Loucy (cell line): Measurements from ENCODE around the gene FN3KRP.

ENCODE experiments used
- H2AFZ ChIP-seq: fragments of 200-600 bp; sonication (generic); 2 replicates; pipeline ENCODE4 v1.6.0; 2016; ENCODE audit warnings: antibody characterized with exemption, mild to moderate bottlenecking, low read length, moderate library complexity
- H3F3A ChIP-seq: fragments of 200-600 bp; 2 replicates; pipeline ENCODE4 v1.6.0; 2016; ENCODE audit warnings: antibody characterized with exemption, low read depth, mild to moderate bottlenecking
- H3K27me3 ChIP-seq: fragments of 200-600 bp; sonication (generic); 2 replicates; pipeline ENCODE4 v1.6.1; 2014; ENCODE audit warnings: low read length, mild to moderate bottlenecking; ENCODE audit not compliant: insufficient read depth, poor library complexity, severe bottlenecking
- H3K36me3 ChIP-seq: fragments of 200-600 bp; sonication (generic); 2 replicates; pipeline ENCODE4 v1.6.1; 2016; ENCODE audit warnings: low read length; ENCODE audit not compliant: insufficient read depth
- H3K4me1 ChIP-seq: fragments of 200-600 bp; sonication (generic); 2 replicates; pipeline ENCODE4 v1.5.1; 2014; ENCODE audit warnings: low read length, mild to moderate bottlenecking; ENCODE audit not compliant: insufficient read depth, poor library complexity, severe bottlenecking
- H3K4me2 ChIP-seq: fragments of 200-600 bp; sonication (generic); 2 replicates; pipeline ENCODE4 v1.6.0; 2014; ENCODE audit warnings: antibody characterized with exemption, low read length, low read depth, mild to moderate bottlenecking; ENCODE audit not compliant: poor library complexity, severe bottlenecking
- H3K4me3 ChIP-seq: fragments of 200-600 bp; sonication (generic); 2 replicates; pipeline ENCODE4 v1.5.1; 2014; ENCODE audit warnings: low read length, mild to moderate bottlenecking, mixed read lengths; ENCODE audit not compliant: poor library complexity, severe bottlenecking
- H3K79me2 ChIP-seq: fragments of 200-600 bp; sonication (generic); 2 replicates; pipeline ENCODE4 v1.6.1; 2014; ENCODE audit warnings: low read length; ENCODE audit not compliant: insufficient read depth
- H3K9ac ChIP-seq: fragments of 200-600 bp; sonication (generic); 2 replicates; pipeline ENCODE4 v1.6.0; 2014; ENCODE audit warnings: mild to moderate bottlenecking, low read depth, low read length, moderate library complexity; ENCODE audit not compliant: poor library complexity, severe bottlenecking
- H3K9me2 ChIP-seq: fragments of 200-600 bp; sonication (generic); replicated peaks from 2 replicates; pipeline ENCODE4 v1.6.1; 2016; ENCODE audit warnings: low read depth, low read length, mixed read lengths
- H3K9me3 ChIP-seq: fragments of 200-600 bp; sonication (generic); 2 replicates; pipeline ENCODE4 v1.6.1; 2014; ENCODE audit warnings: mild to moderate bottlenecking, antibody characterized with exemption, low read length, low read depth; ENCODE audit not compliant: insufficient read depth
- H4K20me1 ChIP-seq: fragments of 200-600 bp; sonication (generic); 2 replicates; pipeline ENCODE4 v1.6.0; 2014; ENCODE audit warnings: antibody characterized with exemption, low read length, mild to moderate bottlenecking; ENCODE audit not compliant: insufficient read depth, poor library complexity, severe bottlenecking
- EZH2phosphoT487 ChIP-seq: fragments of 200-600 bp; IDR thresholded peaks from 2 replicates; pipeline ENCODE4 v1.6.1; 2018; ENCODE audit warnings: antibody characterized with exemption, mild to moderate bottlenecking, moderate library complexity, borderline replicate concordance
- TF ChIP-seq, protein P1 (sequence below): fragments of 200-600 bp; sonication (generic); conservative IDR thresholded peaks from 2 replicates; pipeline ENCODE4 v1.5.1; 2014; ENCODE audit warnings: mild to moderate bottlenecking, antibody characterized with exemption, low read length

FN3KRP gene

DNA sequence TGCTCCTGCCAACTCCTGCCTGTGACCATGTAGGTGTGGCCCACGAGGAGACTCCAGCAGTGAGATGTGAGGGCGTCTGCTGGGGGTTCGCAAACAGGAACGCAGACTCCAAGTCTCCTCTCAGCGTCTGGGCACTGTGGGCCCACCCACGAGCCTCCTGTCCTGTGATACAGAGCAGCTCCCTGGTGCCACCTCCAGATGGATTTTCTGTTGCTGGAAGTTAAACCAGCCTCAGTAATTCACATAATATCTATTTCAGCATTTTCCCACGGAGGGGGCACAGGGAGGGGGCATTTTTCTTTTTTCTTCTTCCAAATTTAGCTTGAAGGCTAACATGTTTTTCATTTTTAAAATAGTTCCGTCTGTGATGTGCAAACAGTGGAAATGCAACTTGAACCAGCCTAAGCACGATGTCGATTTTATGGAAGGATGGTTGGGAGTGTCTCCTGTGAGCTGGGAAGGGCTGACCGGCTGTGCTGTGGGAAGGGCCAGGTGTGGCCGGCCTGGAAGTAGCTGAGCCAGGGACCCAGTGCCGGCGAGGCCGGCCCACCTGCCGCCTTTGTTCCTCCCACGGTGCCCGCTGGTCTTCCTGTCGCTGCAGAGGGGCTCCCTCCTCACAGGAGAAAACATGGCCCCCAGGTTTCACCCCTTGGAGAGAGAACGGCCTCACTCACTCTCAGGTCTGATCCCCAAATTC is 14.1 kb upstream of the FN3KRP start:
- no peak overlapping the region for H3K9ac ChIP-seq
- no peaks in the 10 kb centered on the region for H3K9me2 ChIP-seq
- no peaks in the 10 kb centered on the region for H4K20me1 ChIP-seq
- H3K9me3 ChIP-seq, result no peaks in the 10 kb centered on the region
- no peaks in the 10 kb centered on the region for H3K36me3 ChIP-seq
- no peaks in the 10 kb centered on the region for H3K79me2 ChIP-seq
- no peak for TF ChIP-seq EZH2phosphoT487
- TF ChIP-seq, protein P1, sequence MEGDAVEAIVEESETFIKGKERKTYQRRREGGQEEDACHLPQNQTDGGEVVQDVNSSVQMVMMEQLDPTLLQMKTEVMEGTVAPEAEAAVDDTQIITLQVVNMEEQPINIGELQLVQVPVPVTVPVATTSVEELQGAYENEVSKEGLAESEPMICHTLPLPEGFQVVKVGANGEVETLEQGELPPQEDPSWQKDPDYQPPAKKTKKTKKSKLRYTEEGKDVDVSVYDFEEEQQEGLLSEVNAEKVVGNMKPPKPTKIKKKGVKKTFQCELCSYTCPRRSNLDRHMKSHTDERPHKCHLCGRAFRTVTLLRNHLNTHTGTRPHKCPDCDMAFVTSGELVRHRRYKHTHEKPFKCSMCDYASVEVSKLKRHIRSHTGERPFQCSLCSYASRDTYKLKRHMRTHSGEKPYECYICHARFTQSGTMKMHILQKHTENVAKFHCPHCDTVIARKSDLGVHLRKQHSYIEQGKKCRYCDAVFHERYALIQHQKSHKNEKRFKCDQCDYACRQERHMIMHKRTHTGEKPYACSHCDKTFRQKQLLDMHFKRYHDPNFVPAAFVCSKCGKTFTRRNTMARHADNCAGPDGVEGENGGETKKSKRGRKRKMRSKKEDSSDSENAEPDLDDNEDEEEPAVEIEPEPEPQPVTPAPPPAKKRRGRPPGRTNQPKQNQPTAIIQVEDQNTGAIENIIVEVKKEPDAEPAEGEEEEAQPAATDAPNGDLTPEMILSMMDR, result no peak
- no peak overlapping the region for H3K4me3 ChIP-seq
- no peaks in the 10 kb centered on the region for H3K4me1 ChIP-seq
- H3K27me3 ChIP-seq, result no peaks in the 10 kb centered on the region
- H2AFZ ChIP-seq, result no peak overlapping the region
- no peak overlapping the region for H3K4me2 ChIP-seq
- no peaks in the 10 kb centered on the region for H3F3A ChIP-seq

DNA sequence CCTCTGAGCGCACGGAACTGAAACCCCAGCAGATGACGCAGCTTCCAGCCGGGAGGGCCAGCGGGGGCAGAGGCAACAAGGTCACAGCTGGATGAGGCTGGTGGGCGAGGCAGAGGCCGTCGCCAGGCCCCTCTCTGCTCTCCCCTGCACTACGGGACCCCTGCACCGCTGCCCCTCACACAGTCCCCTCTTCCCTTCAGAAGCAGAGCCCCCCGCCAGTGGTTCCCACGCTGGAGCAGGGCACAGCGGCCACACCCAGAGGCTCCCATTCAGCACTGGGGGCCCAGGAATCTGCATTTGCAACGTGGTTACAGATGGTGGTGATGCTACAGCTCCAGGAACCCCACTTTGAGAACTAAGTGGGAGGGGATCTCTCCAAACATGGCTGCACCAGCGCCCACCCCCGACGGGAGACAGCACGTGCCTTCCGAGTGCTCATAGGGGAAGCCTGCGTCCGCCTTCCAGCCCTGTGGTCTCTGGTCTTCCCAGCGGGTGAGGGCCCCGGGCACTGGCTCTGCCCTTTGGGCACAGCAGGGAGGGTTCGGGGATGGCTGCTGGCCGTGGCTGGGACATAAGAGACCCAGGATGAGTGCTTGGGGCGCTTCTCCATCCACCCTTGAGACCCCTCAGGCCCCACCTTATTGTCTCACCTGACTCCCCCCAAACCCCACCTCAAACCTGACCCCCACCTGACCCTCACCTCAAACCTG is 13.3 kb upstream of the FN3KRP start:
- H3F3A ChIP-seq, result no peaks in the 10 kb centered on the region
- H2AFZ ChIP-seq, result no peak overlapping the region
- TF ChIP-seq, protein P1, result no peak
- TF ChIP-seq EZH2phosphoT487, result no peak
- no peak overlapping the region for H3K4me2 ChIP-seq
- H3K9me2 ChIP-seq, result no peaks in the 10 kb centered on the region
- no peaks in the 10 kb centered on the region for H3K9me3 ChIP-seq
- H3K27me3 ChIP-seq, result no peaks in the 10 kb centered on the region
- H3K79me2 ChIP-seq, result no peaks in the 10 kb centered on the region
- no peaks in the 10 kb centered on the region for H3K36me3 ChIP-seq
- no peaks in the 10 kb centered on the region for H3K4me1 ChIP-seq
- no peaks in the 10 kb centered on the region for H4K20me1 ChIP-seq
- H3K4me3 ChIP-seq, result no peak overlapping the region
- no peak overlapping the region for H3K9ac ChIP-seq

DNA sequence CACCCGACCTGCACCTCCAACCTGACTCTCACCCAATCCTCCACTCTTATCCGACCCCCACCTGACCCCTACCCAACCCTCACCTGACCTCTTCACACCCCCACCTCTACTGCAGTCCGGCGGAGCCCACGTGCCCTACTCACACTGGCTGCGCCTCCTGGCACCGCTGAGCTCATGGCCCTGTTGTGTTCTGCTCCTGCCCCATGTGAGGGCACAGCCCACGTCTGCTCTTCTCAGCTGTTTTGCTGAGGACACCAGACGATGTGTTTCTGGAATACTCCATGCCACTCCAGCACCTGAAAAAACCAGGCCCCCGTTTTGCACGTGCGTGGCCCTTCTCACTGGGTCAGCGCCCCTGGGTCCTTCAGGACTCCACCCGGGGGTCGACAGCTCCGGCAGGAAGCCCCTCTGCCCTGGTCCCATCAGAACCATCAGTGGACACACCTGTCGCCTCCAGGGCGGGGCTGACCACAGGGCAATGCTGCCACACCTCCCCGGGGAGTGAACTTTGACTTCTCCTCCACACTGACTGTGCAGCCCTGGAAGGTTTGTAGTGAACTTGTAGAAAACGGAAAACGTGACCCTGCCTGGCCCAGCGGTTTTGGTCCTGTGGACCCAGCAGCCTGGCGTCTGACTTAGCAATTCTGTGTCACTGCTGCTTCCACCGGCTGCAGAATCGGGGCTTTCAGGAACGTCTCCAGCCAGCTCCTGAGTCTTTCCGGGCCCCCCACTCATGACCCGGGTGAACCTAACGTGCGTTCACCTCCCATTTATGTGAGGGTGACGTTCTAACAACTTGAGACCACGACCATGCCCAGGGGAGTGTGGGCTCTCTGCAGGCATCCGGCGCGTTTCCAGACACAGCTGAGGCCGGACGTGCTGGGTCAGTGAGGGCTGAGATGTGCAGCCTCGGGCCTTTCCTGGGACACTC is 12.3 kb upstream of the FN3KRP start:
- no peaks in the 10 kb centered on the region for H3K4me1 ChIP-seq
- no peak overlapping the region for H3K9ac ChIP-seq
- no peaks in the 10 kb centered on the region for H3K79me2 ChIP-seq
- no peak overlapping the region for H2AFZ ChIP-seq
- H3K36me3 ChIP-seq, result no peaks in the 10 kb centered on the region
- H3F3A ChIP-seq, result no peaks in the 10 kb centered on the region
- H3K9me2 ChIP-seq, result no peaks in the 10 kb centered on the region
- H3K4me2 ChIP-seq, result no peak overlapping the region
- H3K4me3 ChIP-seq, result no peak overlapping the region
- H4K20me1 ChIP-seq, result no peaks in the 10 kb centered on the region
- H3K27me3 ChIP-seq, result no peaks in the 10 kb centered on the region
- no peaks in the 10 kb centered on the region for H3K9me3 ChIP-seq
- no peak for TF ChIP-seq EZH2phosphoT487
- TF ChIP-seq, protein P1, result no peak
